Sigmoid colon (tissue), 4 donors: ENCODE results near the gene UGT2B10.

Experiments used
- CTCF ChIP-seq, 4 experiments: fragments of 450-650 bp in 3 of 4; fragments of 200-600 bp in 1 of 4; IDR thresholded peaks; one replicate each; pipeline ENCODE4 v1.5.1; 2016 to 2019; ENCODE audit warnings: antibody characterized with exemption in 4 of 4, mild to moderate bottlenecking in 3 of 4, moderate library complexity in 2 of 4
- POLR2AphosphoS5 ChIP-seq, 4 donors: sonication (generic); formaldehyde crosslinking; IDR thresholded peaks; one replicate each; pipeline ENCODE4 v1.6.1; 2017; ENCODE audit warnings: antibody characterized with exemption in 4 of 4

GRCh38 chr4:68864438-68865187, 48.8 kb downstream of the UGT2B10 start:
- TF ChIP-seq POLR2AphosphoS5 (IDR thresholded peaks at IDR 0.05) = no peak
- TF ChIP-seq CTCF (IDR thresholded peaks at IDR 0.05) = no peak
